ENCODE data around the gene VCAM1.

- TF ChIP-seq CTCF (conservative IDR thresholded peaks at IDR 0.05; ENCODE audit: low read depth, low read length) (no peak), MXI1 (IDR thresholded peaks at IDR 0.05; ENCODE audit: borderline replicate concordance, low read depth, low read length) (no peak), POLR2A (IDR thresholded peaks at IDR 0.05; ENCODE audit: low read depth, low read length) (no peak), RCOR1 (IDR thresholded peaks at IDR 0.05; ENCODE audit: insufficient replicate concordance, low read length) (no peak), NFE2L2 (IDR thresholded peaks at IDR 0.05; ENCODE audit: low read depth, low read length) (no peak), USF2 (IDR thresholded peaks at IDR 0.05; ENCODE audit: low read depth, low read length) (no peak), RFX5 (IDR thresholded peaks at IDR 0.05; ENCODE audit: low read depth, low read length) (no peak)
Observed at GRCh38 chr1:100759188-100759587, 39.6 kb downstream of the VCAM1 start.

All from IMR-90 (cell line).